HG03469 (cell line): ENCODE results near the gene CDC73.
"Not testable (repeated sequence)": the region's sequence is repeated elsewhere in the genome, so short reads cannot be mapped to it uniquely, and the experiment has no call there.

ENCODE experiments used
- ATAC-seq: cut with Tn5 transposase; IDR thresholded peaks from one replicate; pipeline ENCODE4 v1.9.1; 2021; ENCODE audit warnings: mild to moderate bottlenecking, moderate library complexity, moderate number of reproducible peaks; ENCODE audit not compliant: unreplicated experiment

CDC73 gene

DNA sequence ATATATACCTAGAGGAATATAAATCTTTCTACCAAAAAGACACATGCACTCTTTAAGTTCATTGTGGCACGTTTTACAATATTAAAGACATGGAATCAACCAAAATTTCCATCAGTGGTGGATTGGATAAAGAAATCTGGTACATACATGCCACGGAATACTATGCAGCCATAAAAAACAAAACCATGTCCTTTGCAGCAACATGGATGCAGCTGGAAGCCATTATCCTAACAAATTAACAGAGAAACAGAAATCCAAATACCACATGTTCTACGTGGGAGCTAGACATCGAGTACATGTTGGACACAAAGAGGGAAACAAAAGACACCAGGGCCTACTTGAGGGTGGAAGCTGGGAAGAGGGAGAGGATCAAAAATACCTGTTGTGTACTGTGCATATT lies 97.6 kb downstream of the CDC73 start:
- ATAC-seq: no peak

DNA sequence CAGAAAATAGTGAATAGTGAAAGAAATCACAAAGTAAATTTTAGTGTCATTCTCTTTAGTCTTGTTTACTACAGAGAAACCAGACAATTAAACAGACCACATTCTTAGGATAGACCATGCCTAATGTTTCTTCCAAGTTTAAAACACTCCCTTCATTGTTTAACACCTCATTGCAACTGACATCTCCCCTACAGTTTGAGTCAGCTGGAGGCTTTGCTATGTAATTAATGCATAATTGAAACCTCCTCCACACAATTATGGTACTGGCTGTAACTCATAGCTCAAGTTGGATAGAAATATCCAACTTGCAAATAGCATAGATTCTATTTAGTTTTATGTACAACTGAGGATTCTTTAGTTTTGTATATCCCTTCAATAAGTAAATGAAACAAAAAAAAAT lies 99.8 kb downstream of the CDC73 start:
- ATAC-seq: no peak

DNA sequence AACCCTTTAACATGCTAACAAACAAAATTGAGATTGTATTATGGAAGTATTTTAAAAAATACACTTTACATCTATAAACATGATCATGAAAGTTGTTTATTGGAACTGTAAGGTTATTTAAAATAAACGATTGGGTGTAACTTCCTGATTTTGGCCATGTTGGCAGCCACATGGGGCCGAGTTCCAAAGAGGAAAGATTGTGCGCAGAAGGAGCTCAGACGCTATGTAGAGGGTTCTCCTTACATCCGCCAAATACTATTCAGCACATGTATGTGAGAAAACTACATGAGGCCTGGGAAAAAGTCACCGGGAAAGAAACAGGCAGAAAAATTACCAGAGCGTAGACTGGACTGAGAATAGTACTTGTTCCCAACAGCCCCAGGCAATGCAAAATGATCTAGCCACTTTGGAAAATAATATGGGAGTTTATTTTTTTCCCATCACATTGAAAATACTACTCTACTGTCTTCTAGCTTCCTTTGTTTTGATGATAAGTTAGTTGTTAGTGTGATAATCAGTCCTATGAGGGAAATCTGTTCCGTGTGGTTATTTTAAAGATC lies 100.3 kb downstream of the CDC73 start:
- ATAC-seq: no peak

DNA sequence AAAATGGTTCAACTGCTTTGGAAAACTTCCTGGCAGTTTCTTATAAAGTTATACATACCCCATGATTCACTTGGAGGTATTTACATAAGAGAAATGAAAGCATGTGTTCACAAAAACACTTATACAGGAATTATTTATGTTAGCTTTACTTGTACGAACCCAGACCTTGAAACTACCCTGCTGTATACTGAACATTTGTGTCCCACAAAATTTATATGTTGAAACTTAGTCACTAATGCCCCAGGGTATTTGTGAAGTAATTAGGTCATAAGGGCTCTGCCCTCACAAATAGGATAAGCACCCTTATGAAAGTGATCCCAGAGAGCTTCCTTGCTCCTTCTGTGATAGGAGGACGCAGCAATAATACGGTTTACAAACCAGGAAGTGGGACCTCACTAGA lies 107.3 kb downstream of the CDC73 start:
- ATAC-seq: no peak

DNA sequence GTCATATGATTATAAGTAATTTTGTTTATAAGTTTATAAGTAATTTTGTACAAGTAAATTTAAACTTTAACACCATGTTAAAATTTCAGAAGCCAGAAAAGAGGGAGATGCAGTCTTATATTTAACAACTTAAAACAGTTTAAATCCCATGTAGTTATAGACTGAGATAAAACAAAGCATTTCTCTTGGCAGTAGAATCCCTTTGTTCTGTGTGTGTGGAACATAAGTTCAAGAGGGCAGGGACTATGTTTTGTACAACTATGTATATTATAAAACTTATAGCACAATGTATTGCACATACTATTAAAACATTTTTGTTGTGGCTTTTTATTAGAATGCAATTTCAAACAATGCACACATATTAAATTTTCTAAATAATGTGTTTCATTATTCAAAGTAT lies 109.3 kb downstream of the CDC73 start:
- ATAC-seq: not testable (repeated sequence)

DNA sequence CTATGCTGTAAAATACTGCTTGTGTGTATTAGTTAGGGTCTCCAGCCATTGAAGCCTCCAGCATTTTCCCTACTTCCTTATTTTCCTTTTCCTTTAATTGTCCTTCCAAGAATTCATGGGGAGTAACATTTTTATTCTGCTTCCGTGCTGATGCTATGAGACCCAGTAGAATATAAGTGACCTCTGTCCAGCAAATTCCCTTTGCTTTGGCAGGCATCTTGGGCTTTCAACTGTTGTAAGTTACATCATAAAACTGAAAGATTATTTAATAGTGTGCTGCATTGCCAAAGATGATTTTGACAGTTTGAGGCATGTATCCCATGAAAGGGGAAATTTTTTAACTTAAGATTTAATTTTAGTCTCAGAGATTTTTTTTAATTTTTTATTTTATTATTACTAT lies 112.7 kb downstream of the CDC73 start:
- ATAC-seq: no peak

DNA sequence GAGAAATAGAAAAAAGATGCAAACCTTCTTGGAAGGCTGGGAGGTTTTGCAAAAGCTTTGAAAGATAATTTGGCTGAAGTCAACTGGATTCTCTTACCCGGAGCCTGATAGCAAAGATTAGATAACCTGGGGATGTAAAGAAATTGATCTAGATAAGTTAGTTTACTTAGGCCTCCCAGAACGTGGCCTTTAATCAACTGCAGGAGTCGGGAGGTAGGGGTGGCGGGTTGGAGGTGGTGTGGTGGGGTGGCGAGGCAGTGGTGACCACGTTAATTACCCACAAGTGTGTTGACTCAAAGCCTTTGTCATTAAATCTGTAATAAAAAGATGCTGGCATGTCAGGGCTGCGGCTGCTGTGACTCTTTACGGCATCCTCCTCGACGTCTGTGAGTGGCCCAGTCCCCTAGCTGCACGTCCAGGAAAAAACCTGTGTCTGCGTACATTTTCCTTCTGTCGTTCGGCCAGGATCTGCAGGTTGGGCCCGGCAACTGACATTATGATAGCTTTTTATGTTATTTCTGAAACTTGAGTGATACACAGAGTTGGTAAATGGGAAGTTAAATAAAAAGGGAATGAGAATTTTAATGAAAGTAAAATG lies 115.6 kb downstream of the CDC73 start:
- ATAC-seq: no peak

DNA sequence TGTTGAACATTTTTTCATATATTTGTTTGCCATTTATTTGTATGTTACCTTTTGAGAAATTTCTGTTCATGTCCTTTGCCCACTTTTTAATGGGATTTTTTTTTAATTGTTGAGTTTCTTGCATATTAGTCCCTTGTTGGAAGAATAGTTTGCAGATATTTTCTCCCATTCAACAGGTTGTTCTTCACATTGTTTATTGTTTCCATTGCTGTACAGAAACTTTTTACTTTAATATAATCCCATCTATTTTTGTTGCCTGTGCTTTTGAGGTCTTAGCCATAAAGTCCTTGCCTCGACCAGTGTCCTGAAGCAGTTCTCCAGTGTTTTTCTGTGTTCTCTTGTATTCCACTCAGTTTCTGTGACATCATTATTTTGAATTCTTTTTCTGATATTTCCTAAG lies 118.8 kb downstream of the CDC73 start:
- no peak for ATAC-seq

DNA sequence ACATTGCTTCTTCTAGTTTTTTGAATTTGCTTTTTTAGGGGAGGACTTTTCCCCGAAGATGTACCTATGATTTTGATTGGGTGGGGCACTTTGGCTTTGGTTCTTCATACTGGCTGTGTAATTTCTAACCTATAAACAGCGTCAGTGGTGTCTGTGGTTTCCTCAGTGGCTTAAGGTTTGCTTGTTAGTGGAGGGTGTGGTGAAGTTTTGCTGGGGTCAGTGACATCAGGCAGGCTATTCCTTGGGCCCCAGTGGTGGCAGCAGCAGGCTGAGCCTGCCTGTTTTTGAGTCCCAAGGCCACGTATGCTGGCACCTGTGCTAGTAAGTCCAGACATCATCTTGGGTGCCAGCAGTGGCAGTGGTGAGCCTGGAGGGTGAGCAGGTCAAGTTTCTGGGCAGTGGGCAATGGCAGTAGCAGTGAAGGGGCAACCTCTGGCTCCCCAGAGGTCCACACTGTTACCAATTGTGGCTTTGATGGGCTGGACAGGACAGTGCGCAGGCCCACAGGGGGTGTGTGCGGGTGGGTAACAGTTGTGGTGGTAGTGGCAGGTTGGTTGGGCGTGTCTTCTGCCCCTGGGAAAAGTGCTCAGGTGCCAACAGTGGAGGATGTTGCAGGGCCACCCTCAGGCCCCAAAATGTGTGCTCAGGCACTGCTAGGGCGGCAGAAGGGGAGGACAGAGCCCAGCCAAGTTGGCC lies 119.4 kb downstream of the CDC73 start:
- no peak for ATAC-seq

DNA sequence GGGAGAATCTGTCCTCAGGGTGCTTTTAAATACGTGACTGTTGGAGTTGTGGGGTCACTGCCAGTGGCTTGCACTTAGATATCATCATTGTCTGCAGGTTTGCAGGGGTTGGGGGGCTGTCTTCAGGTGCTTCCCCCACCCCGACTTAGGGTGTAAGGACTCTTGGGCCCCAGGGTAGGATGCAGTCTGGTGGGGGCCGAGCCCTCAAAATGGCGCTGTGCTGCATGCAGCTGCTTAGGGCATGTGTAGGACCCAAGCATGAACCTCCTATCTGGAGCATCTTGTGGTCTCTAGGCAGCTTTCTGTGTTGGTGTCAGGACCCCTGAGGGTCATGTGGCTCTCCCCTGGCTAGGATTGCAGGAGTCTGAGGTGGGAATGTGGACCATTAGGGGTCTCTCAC lies 120.2 kb downstream of the CDC73 start:
- no peak for ATAC-seq

DNA sequence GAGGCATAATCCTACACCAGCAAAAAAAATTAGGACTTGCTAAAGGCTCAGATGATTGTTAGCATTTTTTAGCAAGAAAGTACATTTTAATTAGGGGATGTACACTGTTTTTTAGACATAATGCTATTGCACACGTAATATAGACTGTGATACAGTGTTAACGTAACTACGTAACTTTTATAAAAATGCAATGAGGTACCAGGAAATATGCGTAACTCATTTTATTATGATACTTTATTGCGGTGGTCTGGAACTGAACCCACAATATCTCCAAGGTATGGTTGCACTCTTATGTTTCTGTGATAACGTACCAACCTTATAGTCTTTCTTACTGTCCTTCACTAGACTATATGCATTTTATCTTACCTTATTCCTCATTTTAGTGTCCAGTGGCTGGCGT lies 127.4 kb downstream of the CDC73 start:
- no peak for ATAC-seq

DNA sequence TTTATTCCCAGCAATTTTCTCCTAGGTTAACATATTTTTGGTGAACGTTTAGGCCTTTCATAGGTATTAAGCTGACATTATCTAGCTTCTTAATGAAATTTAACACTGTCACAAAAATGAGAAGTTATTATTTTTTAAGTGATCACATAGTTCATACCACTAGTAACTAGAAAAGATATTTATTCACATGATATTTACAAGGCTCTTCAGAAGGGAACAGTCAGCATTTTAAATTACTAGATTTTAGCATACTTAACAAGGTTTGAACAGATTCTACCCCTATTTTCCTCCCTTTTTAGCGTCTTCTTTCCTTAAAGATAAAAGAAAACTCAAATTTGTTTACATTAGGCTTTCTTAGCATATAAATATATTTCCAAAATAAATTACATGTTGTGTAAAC lies 130.1 kb downstream of the CDC73 start:
- no peak for ATAC-seq

DNA sequence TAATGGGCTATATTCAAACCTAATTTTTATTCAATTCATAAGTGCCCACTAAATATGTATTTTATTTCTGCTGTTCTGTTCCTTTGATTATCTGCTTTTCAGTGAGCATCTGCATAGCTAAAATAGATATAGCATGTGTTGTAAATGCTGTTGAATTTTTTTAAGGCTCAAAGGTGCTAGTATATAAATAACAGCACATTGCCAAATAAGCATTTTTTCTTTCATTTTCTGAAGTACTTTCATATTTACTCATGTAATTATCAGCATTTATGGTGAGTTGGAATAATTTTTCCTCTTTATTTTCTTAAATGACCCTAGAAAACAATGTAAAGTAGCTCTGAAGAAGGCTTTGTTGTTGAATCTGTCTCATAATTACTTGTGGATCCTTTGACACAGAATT lies 134.2 kb downstream of the CDC73 start:
- ATAC-seq: no peak

DNA sequence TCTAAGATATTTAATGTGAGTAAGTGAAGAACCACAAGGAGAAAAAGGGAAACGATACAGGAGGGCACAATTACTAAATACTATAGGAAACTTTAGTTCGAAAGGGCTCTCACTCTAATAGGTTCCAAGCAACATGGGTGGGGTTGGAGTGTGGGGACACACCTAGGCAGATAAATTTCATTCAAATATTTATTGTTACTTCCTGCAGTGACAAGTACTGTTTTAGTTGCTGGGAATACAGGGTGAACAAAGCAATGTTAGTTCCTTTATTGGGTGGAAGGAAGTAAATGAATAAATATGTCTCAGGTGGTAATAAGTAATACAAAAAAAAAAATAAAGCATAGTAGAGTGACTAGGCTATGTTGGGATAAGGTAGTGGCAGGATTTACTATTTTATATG lies 137.8 kb downstream of the CDC73 start:
- ATAC-seq: no peak

DNA sequence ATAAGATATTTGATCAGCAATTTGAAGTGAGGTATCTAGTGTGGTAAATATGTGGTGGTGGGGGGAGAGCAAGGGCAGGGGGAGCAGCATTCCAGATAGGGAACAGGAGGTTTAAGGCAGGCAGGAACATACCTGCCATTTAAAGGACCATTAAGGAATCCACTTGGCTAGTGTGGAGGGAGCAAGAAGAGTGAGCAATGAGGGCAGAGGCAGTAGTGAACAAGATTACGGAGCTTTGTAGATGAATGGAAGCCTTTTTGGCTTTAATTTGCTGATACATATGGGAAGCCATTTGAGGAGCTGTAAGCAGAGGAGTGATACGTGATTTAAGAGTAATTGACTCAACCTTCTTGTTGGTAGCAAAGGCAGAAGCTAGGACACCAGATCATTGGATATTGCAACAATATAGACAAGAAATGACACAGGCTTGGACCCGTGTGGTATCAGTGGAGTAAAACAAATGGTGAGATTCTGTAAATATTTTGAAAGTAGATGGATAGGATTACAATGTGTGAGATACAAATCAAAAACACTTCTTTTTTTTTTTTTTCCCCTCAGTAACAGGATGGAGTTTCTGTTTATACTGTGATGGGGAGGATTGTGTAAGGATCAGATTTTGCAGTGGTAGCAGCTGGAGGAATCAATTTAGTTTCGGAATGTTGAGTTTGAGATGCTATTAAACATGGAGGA lies 138.4 kb downstream of the CDC73 start:
- no peak for ATAC-seq

DNA sequence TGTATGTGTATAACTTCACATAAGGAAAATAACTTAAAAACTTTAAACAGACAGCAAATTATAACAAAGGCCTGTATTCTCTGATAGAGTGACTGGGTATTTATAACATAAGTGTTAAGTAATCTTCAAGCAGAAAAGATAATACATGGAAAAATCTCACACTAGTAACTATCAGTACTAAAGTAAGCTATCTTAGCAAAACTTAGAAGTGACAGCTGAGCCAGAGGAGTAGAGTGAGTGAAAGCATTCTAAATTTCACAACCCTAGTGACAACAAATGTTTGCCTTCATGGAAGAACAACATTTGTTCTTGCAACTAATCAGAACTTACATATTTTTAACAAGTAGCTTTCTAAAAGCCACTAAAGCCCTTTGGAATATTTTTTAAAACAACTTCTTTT lies 139.1 kb downstream of the CDC73 start:
- no peak for ATAC-seq

DNA sequence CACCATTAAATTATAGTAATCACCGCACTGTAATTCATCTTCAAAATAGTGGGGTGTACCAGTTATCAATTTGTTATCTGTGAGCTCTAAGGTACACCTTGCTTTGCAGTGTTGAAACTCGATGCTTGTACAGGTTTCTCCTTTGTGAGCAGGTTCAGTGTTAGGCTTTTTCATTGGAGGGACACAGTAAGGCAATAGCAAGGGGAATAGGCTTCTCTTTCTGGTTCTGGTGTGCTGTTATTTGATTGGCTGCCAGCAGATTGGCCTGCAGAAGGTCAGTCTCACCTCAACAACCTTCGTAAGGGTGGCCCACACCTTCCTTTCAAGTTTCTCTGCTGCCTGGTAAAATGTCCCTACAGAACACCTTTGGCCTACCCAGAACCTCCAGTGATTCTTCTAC lies 140.8 kb downstream of the CDC73 start:
- no peak for ATAC-seq

DNA sequence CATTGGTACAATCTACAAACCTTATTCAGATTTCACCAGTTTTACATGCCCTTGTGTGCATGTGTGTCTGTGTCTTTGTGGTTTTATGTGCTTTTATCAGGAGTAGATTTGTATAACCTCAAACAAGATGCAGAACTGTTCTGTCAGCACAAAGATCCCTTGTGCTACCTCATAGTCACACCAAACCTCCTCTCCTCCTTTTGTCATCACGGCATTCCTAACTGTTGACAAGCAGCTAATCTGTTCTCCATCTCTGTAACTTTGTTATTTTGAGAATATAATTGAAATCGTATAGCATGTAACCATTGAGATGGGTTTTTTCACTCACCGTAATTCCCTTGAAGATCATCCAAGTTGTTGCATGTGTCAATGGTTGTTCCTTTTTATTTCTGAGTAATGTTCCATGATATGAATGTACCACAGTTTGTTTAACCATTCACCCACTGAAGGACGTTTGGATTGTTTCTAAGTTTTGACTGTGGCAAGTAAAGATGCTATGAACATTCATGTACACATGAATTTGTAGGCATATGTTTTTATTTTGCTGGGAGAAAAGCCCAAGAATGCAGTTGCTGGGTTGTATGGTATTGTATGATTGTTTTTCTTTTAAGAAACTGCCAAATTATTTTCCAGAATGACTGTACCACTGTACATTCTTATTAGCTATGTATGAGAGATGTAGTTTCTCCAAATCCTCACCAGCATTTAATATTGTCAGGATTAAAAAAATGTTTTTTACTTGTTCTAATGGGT lies 142.7 kb downstream of the CDC73 start:
- no peak for ATAC-seq

DNA sequence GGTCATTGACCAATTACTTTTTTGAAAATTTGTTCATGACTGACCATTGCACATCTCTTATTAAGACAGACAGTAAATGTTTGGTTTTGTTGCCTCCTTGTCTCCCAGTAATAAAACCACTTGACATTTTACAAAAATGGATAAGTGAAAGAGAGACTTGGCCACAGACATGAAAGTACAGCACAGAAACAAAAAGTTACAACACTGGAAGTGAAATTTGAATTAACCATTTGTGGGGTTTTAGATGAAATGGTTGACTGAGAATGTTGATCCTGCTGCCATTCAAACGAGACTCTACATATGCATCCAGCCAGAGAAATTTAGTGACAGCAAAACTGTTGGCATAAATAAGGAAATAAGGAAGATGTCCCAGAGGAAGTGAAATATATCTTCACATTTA lies 143.9 kb downstream of the CDC73 start:
- no peak for ATAC-seq

DNA sequence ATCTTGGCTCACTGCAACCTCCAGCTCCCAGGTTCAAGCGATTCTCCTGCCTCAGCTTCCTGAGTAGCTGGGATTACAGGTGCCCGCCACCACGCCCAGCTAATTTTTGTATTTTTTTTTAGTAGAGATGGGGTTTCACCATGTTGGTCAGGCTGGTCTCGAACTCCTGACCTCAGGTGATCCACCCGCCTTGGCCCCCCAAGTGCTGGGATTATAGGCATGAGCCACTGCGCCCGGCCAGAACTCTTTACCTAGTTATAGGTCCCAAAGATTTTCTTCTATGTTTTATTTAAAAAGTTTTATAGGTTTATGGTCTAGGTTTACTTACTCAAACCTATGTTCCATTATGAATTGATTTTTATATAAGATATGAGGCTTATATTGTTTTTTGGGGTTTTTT lies 145.0 kb downstream of the CDC73 start:
- ATAC-seq: not testable (repeated sequence)

DNA sequence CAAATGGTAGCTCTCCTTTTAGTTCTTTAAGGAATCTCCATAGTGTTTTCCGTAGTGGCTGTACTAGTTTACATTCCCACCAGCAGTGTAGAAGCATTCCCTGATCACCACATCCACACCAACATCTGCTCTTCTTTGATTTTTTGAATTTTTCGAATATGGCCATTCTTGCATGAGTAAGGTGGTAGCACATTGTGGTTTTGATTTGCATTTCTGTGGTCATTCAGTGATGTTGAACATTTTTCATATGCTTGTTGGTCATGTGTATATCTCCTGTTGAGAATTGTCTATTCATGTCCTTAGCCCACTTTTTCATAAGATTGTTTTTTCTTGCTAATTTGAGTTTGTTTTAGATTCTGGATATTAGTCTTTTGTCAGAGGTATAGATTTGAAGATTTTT lies 149.2 kb downstream of the CDC73 start:
- peak; percentile 99 for ATAC-seq
